Stimulated activated CD8-positive, alpha-beta memory T cell treated with anti-CD3 and anti-CD28 coated beads, Interleukin-7, amount 100 ng/mL, for 4 hours (primary cell): ENCODE measurements around the gene LMNA.

ENCODE experiments used
- DNase-seq, 2 donors: peaks; one replicate each; pipeline ENCODE4 v3.0.0-alpha.2; 2020; ENCODE audit warnings: low read depth in 2 of 2

Gene LMNA

DNA sequence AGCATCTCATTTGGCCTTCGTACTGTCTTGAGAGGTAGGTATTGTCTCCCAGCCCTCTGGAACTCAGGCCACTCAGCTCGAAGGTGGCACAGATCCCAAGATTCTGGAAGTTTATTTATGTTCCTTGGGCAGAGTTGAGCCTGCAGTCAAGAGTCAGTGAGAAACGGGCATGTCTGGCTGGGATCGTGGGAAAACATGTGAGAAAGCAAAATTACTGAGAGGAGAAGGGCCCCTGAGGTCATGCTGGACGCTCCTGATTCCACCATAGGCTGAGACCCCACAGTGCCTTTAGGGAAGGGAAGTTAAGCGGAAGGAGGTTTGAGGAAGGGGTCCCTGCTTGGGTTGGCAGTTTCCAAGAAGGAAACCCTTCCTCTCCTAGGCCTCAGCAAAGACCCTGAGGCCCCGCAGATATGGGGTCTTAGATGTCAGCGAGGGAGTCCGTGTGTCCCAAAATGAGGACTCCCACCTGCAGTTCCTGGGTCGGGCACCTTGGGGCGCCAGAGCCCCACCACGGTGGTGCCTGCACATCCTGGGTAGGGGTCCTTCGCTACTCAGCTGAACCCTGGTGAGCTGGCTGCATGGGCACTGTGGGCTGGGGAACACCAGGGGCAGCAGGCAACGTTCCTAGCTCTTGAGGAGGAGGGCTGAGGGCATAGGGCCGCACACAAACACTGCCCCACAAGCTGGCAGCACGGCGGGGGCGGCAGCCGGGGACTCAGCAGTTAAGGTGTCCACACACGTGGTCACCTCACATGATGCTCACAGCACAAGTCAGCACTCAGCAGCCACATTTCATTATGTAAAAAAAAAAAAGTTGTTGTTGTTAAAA is 26.6 kb downstream of the LMNA start:
- DNase-seq: no peak

DNA sequence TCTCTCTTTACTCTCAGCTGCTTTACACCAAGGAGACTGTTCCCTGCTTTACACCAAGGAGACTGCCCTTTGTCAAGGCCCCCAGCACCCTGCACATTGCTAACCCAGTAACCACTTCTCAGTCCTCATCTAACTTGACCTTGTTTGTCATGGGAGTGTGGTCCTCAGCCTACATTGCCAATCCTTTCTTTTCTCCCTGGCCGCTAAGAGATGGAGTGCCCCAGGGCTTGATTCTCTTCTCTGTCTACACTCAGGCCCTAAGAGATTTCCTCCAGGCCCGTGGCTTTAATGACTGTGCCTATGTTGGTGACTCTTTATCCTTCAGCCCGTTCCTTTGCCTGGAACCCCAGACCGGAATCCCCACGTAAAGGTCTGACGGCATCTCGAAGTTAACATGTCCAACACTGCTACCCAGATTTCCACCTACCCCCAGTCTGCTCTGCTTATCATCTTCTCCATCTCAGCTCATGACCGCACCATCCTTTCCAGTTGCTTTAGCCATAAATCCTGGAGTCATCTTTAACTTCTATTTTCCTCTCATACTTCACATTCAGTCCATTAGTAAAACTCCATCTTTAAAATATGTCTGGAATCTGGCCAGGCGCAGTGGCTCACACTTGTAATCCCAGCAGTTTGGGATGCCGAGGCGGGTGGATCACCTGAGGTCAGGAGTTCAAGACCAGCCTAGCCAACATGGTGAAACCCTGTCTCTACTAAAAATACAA is 29.4 kb downstream of the LMNA start:
- no peak for DNase-seq

DNA sequence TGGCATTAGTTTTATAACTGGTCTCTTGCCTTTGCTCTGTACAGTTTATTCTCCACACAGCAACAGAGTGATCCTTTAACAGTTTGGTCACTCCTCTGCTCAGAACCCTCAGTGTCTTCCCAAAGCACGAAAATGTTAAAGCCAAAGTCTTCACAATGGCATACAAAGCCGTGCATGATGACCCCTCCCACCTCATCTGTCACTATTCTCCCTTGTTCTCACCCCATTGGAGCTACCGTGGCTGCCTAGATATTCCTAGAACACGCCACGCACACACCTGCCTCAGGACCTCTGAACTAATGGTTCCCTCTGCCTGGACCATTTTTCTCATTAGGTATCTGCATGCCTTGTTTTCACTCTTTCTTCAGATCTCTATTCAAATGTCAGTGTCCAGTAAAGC is 30.2 kb downstream of the LMNA start:
- no peak for DNase-seq

DNA sequence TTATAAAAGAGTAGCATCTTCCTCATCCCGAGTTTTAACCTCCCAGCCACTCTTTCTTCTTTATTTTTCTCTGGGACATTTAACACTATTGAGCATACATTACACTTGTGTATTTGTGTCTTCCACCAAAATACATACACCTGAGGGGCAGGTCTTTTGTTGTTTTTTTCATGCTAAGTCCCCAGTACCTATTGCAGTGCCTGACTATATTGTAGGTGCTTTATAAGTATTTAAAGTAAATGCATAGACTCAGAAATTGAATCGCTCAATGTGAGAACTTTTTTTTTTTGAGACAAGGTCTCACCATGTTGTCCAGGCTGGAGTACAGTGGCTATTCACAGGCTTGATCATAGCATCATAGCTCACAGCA is 31.1 kb downstream of the LMNA start:
- DNase-seq: no peak

DNA sequence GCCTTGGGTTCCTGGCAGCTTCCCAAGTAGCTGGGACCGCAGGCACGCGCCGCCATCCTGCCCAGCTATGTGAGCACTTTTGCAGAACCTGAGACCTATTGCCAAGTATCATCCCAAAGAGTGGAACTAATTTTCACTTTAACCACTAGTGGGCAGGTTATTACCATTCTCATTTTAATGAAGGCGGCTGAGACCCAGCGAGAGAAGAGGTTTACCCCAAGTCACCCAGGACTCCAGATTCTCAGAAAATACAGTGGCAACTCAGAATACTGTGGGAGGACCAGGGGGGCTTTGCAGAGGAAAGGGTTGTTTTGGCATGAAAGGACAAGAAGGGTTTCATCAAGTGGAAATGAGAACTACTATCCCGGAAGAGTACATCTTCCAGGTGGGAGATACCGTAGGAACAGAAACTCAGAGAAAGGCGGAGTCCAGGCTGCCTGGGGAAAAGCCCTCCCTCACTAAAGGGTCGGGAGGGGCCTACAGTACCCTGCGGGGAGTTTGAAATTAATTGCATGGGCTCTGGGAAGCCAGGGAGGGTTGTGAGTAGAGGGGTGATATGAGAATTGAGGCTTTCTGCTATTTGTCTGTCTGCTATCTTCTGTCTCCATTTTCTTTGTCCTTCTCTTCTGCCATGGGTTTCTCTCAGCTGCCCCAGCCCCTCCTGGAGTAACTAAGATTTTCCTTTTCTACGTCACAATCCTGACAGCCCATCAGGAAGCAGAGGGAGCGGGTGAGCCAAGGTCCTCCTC is 31.7 kb downstream of the LMNA start:
- peak in 1 of 2 donors; percentile 40 for DNase-seq

DNA sequence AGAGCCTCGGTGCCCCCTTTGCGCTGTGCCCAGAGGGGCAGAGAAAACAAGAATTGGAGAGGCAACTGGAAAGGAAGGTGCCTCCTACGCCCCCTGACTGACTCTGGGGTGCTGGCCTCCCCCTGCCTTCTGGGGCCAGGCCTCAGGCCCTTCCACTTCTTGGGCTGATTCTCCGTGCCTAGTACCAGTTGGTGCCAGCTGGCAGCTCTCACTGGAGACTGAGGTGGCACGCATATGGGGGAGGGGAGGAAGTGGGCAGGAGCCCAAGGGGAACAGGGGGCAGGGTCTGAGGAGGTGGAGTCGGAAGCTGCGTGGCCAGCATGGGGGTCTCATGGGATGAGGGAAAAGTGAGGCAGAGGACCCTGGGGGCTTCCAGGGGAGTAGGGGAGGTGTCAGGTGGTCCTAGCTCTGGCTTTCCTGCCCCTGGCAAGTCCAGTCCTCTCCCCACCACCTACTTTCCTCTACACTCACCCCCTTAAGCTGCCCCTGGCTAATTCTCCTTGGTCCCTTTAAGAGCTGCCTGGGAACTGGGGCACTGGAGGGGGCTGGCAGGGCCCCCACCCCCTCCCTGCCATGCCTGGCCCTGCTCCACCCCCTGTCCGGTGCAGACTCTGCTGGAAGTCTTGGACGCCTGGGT is 32.4 kb downstream of the LMNA start:
- DNase-seq: no peak

DNA sequence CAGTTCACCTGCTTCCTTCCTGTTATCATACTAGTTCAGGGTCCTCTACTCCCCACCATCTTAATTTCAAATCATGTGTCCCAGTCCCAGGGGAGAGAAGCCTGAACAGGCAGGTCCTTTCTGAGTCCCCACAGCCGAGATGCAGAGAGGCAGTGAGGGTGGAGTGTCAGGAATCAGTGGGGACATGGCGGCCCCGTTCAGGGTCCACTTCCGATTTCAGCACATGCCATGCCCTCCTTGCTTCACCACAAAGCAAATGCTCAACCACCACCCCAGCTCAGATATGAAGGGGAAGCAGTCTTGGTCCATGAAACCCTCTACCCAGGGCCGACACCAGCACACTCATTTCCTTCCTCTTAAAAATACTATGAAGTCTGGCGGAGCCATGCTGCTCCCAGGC is 33.7 kb downstream of the LMNA start:
- DNase-seq: no peak

DNA sequence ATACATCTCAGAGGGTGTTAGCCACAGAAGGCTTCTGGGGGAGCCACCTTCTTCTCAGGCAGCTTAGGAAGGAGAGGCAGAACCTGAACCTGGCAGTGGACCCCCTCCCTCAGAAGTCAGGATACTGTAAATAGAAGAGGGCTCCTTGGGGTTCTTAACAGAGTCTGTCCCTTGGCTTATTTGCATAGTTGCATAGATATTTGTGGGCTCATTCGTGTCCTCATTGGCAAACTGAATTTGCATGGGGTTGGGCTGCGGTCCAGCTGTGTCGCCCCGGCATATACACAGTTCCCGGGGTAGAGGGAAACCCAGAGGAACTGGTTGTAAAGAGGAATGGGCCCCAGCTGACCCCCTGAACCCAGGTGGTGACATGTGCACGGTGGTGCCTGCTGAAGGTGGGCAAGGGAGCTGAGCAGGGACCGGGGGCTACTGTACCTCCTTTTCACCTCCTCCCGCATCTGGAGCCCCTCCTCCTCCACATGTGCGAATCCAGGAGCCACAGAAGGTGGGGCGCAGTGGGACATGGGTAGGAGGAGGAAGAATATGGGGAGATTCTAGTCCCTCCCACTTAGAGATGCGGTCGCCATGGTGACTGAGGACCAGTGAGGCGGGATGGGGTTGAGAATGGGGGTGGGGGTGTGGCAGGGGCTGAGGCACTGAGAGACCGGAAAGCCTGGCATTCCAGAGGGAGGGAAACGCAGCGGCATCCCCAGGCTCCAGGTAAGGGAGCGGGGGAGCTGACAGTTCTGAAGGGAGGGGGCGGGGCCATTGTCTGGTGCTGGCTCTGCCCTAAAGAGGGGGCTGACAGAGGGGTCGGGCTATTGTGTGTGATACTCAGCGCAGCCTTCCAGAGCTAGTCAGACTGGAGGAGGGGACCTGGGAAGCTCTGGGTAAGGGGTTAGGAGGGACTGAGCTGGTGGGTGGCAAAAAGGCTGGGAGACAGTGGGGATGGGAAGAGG is 35.1 kb downstream of the LMNA start:
- no peak for DNase-seq

DNA sequence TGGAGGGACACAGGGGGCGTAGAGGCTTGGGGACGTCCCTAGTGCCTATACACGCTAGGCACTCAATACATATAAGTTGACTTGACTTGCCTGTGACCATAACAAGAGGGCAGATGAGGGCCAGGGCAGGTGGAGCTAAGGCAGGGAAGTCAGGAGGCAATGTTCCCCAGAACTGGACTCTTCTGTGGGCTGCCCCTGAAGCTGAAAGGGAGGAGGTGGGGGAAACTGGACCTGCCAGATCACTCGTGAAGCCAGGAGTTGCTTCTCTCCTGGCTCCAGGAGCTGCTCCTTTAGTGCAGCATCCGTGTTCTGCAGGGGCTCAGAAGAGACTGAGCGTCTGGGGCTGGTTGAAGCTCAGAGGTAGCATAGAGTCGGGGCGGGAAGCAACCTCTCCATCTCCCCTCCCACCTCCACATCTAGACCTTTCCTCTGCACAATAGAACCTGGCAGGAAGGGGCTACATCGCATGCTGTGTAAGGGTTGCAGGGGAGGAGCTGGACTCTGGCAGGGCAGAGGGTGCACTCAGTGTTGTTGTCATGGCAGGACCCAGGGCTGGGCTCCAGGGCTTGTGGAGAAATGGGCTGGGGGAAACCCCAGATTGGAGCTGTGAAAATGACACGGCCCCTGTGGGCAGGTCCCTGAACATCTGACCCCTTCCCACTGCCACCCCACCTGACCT is 36.0 kb downstream of the LMNA start:
- DNase-seq: no peak

DNA sequence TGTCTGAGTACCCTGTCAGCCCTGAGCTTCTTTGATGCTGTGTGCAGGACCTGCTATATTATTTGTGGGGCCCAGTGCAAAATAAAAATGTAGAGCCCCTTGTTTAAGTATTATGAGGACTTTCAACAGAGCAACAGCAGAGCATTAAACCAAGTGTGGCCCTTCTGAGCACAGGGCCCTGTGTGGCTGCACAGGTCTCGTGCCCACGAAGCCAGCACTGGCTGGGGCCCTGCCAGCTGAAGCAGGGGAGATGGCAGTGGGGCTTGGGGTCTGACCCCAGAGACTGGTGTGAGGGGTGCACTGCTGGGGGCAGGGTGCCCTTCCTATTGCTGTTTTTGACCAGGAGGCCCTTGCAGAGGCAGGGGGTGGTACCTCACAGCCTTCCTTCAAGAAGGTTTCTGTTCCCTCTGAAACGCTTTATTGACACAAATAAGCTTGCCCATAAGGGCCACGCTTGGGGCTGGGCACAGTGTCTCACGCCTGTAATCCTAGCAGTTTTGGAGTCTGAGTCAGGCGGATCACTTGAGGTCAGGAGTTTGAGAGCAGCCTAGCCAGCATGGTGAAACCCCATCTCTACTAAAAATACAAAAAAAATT is 36.7 kb downstream of the LMNA start:
- no peak for DNase-seq

DNA sequence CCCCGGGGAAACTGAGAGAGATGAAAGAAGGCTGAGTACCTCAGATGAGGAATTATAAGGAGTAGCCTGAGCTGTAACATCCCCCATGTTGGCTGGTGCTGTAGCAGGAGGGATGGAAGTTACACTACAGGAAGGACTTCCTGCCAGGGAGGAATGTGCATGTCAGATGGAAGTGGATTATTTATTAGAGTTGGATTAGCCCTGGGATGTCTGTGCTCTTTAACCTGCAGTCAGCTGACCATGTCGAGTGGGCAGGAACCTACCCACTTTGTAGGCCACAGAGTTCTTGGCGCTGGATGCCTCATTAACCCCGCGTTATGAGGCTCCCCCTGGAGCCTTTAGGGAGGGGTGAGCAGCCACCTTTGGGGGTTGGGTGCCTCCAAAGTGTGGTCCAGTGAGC is 38.1 kb downstream of the LMNA start:
- no peak for DNase-seq

DNA sequence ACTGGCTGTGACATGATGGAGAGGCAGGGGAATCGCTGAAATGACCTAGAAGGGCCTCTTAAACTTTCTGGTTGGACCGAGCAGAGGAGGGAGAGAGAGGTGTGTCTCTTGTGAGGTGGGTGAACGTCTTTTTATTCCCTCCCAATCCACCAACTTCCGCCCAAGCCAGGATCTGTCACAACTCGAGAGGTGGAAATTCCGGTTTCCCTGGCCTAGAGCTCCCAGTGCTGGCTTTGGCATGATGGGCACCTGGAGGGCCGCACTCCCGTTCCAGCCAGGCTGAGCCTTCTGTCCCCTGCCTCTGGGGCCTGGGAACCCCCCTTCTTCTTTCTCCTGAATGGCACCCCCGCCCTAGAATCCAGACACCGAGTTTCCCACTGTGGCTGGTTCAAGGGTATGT is 38.9 kb downstream of the LMNA start, which contains the start of gene SEMA4A:
TSS of gene SEMA4A (plus strand) at position 224 of the 400 bp plus-strand sequence. CDS start 994 bp downstream, outside the sequence.
- no peak for DNase-seq

DNA sequence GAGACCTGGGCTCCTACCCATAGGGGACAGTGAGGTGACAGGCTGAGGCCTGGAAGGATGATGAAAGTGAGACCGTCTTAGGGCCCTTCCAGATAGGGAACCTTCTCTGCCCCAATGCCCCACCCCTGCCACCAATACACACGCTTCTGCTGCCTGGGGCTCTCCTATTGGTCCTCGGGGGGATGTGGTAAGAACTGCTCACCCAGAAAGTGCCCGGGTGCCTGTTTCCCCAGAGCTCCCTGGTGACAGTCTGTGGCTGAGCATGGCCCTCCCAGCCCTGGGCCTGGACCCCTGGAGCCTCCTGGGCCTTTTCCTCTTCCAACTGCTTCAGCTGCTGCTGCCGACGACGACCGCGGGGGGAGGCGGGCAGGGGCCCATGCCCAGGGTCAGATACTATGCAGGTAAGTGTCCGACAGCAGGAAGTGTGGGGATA is 39.8 kb downstream of the LMNA start:
- DNase-seq: no peak

DNA sequence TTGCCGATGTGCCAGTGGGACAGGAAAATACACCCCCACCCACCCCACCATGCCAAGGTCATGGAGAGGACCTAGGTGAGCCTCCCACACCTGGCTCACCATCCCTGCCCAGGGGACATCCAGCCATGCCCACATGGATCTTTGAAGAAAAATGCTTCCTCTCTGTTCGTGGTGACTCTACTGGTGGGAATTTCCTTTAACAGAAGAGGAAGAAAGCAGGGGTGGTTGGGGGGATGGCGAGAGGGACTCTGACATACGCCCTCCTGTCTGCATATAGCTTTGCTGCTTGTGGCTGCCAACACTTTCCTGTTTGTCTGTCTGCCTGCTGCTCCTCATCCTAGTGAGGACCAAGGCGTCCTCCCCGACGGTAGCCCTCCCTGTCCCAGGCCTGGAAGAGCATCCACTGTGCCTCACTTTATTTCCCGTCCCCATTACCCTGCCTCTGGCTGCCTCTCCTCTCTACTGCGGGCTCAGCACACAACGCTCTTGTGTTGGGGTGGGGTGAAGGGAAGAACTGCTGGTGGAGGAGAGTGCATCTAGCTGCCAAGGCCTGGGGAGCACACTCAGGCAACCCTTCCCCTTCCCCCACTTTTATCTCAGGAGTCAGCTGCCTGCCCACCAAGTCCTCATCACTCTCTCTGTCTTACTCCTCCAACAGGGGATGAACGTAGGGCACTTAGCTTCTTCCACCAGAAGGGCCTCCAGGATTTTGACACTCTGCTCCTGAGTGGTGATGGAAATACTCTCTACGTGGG is 41.4 kb downstream of the LMNA start:
- no peak for DNase-seq

DNA sequence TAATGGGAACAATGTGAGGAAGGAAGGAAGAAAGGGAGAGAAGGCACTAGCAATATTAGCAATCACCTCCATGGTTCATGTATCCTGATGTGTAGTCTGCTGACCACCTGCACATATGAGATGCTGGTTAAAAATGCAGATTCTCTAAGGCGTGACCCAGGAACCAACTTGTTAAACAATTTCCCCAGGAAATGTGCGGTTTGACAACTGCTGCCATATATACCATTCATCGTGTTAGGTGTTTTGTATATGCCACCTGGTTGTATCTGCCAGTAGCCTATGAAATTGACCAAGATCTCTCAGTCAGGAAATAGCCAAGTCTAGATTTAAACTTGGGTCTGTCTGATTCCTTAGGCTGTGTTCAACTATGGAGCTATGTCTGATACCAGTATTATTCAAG is 43.0 kb downstream of the LMNA start:
- no peak for DNase-seq

DNA sequence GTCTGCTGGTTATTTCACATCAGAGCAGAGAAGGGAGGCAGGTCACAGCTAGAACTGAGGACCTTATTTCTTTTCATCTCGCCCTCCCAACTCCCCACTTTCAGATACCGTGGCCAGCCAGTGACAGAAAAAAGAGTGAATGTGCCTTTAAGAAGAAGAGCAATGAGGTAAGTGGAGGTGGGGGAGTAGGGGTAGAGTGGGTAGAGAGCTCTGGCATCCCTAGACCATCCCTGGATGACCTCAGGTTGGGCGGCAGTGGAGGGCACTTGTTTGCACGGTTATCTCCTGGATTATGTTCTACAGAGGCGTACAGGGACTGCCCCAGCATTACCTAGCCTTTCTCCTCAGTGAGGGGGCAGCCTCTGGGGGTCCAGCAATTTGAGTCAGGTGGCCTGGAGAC is 43.5 kb downstream of the LMNA start:
- no peak for DNase-seq

DNA sequence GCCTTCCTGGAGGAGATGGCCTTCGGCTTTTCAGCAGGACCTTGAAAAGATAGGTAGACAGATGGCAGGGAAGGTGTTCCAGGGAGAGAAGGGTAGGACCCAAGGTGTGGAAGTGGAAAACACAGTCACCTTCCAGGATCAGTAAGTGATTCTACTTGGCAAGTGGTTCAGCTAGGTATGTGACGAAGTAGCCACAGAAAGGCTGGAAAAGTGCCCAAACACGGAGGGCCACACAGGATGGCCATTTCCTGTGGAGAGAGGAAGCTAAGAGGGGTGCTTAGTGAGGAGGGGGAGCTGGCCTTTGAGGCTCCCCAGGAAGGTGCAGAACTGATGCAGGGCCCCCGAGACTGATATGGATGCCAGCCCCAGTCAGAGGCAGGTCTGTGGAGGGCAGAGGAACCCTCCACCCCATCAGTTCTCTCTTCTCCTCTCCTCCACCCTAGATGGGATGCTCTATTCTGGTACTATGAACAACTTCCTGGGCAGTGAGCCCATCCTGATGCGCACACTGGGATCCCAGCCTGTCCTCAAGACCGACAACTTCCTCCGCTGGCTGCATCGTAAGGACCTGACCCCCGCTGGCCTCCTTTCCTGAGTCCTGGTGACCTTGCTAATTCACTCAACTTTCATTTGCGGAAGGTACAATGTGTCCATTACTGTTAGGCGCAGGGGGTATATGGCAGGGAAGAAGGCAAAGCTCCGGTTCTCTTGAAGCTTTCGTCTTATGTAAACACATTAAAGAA is 45.7 kb downstream of the LMNA start:
- no peak for DNase-seq

DNA sequence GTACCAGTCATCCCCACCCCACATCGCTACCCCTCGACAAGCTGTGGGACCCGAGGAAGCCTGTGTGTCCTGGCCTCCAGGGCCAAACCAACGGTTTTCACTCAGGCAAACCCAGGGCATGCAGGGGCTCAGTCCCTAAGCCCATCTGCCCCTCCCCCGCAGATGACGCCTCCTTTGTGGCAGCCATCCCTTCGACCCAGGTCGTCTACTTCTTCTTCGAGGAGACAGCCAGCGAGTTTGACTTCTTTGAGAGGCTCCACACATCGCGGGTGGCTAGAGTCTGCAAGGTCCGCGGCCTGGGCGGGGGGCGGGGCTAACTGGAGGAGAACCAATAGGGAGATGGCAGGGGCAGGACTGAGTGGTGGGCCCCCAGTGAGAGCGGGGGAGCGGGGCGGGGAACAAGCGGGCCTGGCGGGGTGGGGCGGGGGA is 46.2 kb downstream of the LMNA start:
- peak; percentile 48 to 61 for DNase-seq
